Astrocyte (in vitro differentiated cells and primary cell): ENCODE results near the gene CDKN1A. TPM values are rescaled to one million over a fixed set of nuclear protein-coding genes. Genes with fewer than 3 reads are reported as not detected.
A peak's percentile ranks its signal among the peaks of the same experiment; 100 is the strongest.

Experiments
- DNase-seq: peaks from one replicate; pipeline ENCODE4 v3.0.0-alpha.2; 2010; ENCODE audit warnings: low read depth
- FAIRE-seq: peaks from 2 replicates; lab custom pipeline; 2011; peaks lifted over from hg19 to GRCh38; lab: Jason Lieb, UNC
- H2AFZ ChIP-seq: 2 replicates; pipeline ENCODE4 v1.6.0; 2012; ENCODE audit warnings: low read depth, low read length, inconsistent platforms
- H3K27ac ChIP-seq: 2 replicates; pipeline ENCODE4 v1.5.1; 2011; ENCODE audit warnings: low read depth, low read length, inconsistent platforms
- H3K27me3 ChIP-seq: 2 replicates; pipeline ENCODE4 v1.6.0; 2011; ENCODE audit warnings: low read length, inconsistent platforms; ENCODE audit not compliant: insufficient read depth
- H3K36me3 ChIP-seq: 2 replicates; pipeline ENCODE4 v1.5.1; 2011; ENCODE audit warnings: low read length, inconsistent platforms; ENCODE audit not compliant: insufficient read depth
- H3K4me1 ChIP-seq: 2 replicates; pipeline ENCODE4 v1.5.1; 2011; ENCODE audit warnings: low read length, inconsistent platforms; ENCODE audit not compliant: insufficient read depth
- H3K4me2 ChIP-seq: 2 replicates; pipeline ENCODE4 v1.6.0; 2012; ENCODE audit warnings: low read length, inconsistent platforms
- H3K4me3 ChIP-seq: 2 replicates; pipeline ENCODE4 v1.5.1; 2011; ENCODE audit warnings: low read depth, mild to moderate bottlenecking, low read length, inconsistent platforms; ENCODE audit not compliant: insufficient read depth
- H3K79me2 ChIP-seq: 2 replicates; pipeline ENCODE4 v1.6.0; 2012; ENCODE audit warnings: mild to moderate bottlenecking, low read length, inconsistent platforms; ENCODE audit not compliant: insufficient read depth
- H3K9ac ChIP-seq: 2 replicates; pipeline ENCODE4 v1.6.0; 2012; ENCODE audit warnings: mild to moderate bottlenecking, low read length, inconsistent platforms
- H3K9me3 ChIP-seq: 2 replicates; pipeline ENCODE4 v1.5.1; 2012; ENCODE audit warnings: low read depth, mild to moderate bottlenecking, low read length, inconsistent platforms; ENCODE audit not compliant: insufficient read depth
- H4K20me1 ChIP-seq: 2 replicates; pipeline ENCODE4 v1.6.0; 2012; ENCODE audit warnings: low read length, inconsistent platforms; ENCODE audit not compliant: insufficient read depth
- H3K27ac Mint-ChIP-seq: one replicate; pipeline ENCODE4 v1.8.0; 2021; ENCODE audit warnings: mild to moderate bottlenecking, mixed read lengths; ENCODE audit not compliant: unreplicated experiment
- H3K27me3 Mint-ChIP-seq: one replicate; pipeline ENCODE4 v1.8.0; 2021; ENCODE audit warnings: low read depth, mixed read lengths; ENCODE audit not compliant: unreplicated experiment
- H3K36me3 Mint-ChIP-seq: one replicate; pipeline ENCODE4 v1.8.0; 2021; ENCODE audit warnings: low read depth, mixed read lengths; ENCODE audit not compliant: unreplicated experiment
- H3K4me1 Mint-ChIP-seq: one replicate; pipeline ENCODE4 v1.8.0; 2021; ENCODE audit warnings: low read depth, mixed read lengths; ENCODE audit not compliant: unreplicated experiment
- H3K4me3 Mint-ChIP-seq: one replicate; pipeline ENCODE4 v1.8.0; 2021; ENCODE audit warnings: mild to moderate bottlenecking, moderate library complexity, mixed read lengths; ENCODE audit not compliant: unreplicated experiment
- H3K9me3 Mint-ChIP-seq: one replicate; pipeline ENCODE4 v1.8.0; 2021; ENCODE audit warnings: mild to moderate bottlenecking, mixed read lengths; ENCODE audit not compliant: unreplicated experiment
- CTCF ChIP-seq: IDR thresholded peaks from 2 replicates; pipeline ENCODE4 v1.5.1; 2011; ENCODE audit warnings: low read depth, mild to moderate bottlenecking, inconsistent platforms, low read length, moderate library complexity; ENCODE audit not compliant: insufficient read depth
- EZH2 ChIP-seq: IDR thresholded peaks from 2 replicates; pipeline ENCODE4 v1.6.1; 2012; ENCODE audit warnings: mild to moderate bottlenecking, low read length, inconsistent platforms; ENCODE audit not compliant: insufficient read depth
- total RNA-seq: library from RNA; stranded (reverse); gene quantifications from 2 replicates; pipeline ENCODE4 v1.2.1, GENCODE V29; 2021

The CDKN1A gene
- total RNA-seq, 1 donor from 2014 or later, result 1,014 TPM

GRCh38 chr6:36655085-36655724 is 23.3 kb upstream of the CDKN1A start:
- Histone ChIP-seq H3K79me2 (no peaks in the 10 kb centered on the region), H3K9ac (no peak overlapping the region), H3K4me2 (no peak overlapping the region), H3K27me3 (peaks cover 3% of the 10 kb centered on the region), H4K20me1 (no peaks in the 10 kb centered on the region), H3K4me1 (peaks cover 9% of the 10 kb centered on the region), H3K4me3 (no peak overlapping the region), H3K36me3 (no peaks in the 10 kb centered on the region), H3K27ac (no peak overlapping the region), H3K9me3 (no peaks in the 10 kb centered on the region), H2AFZ (no peak overlapping the region)
- DNase-seq (peak; percentile 54), FAIRE-seq (no peak)
- peaks cover 15% of the 10 kb centered on the region for H3K4me1 Mint-ChIP-seq
- H3K36me3 Mint-ChIP-seq, result no peaks in the 10 kb centered on the region
- H3K27ac Mint-ChIP-seq, result no peak overlapping the region
- peaks cover 2% of the 10 kb centered on the region for H3K9me3 Mint-ChIP-seq
- no peak for TF ChIP-seq CTCF
- no peak for TF ChIP-seq EZH2
- H3K4me3 Mint-ChIP-seq, result no peak overlapping the region
- peaks cover 12% of the 10 kb centered on the region for H3K27me3 Mint-ChIP-seq

DNA sequence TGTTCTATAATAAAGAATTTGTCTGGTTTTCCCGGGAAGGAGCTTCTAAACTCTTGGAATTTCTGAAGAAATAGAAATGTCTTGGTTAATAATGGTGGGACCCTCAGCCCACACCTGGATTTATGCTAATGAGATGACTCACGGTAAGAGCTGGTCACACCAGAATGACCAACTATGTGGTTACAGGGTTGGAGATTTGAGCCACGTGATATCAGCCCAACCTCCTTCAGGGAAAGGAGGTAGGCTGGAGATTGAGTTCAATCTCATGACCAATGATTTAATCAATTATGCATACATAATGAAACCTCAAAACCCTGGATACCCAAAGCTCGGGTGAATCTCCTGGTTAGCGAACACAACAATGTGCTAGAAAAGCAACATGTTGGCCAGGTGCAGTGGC is 22.1 kb upstream of the CDKN1A start:
- Histone ChIP-seq H4K20me1 (no peaks in the 10 kb centered on the region), H3K9ac (no peak overlapping the region), H3K4me2 (no peak overlapping the region), H3K4me3 (no peak overlapping the region), H3K9me3 (no peaks in the 10 kb centered on the region), H3K79me2 (no peaks in the 10 kb centered on the region), H3K27ac (no peak overlapping the region), H3K4me1 (peaks cover 9% of the 10 kb centered on the region), H3K36me3 (no peaks in the 10 kb centered on the region), H3K27me3 (peaks cover 6% of the 10 kb centered on the region), H2AFZ (no peak overlapping the region)
- DNase-seq, result peak; percentile 51
- no peak for FAIRE-seq
- Mint-ChIP-seq H3K27me3 (peaks cover 12% of the 10 kb centered on the region), H3K27ac (no peak overlapping the region), H3K4me3 (no peak overlapping the region), H3K9me3 (peaks cover 2% of the 10 kb centered on the region), H3K4me1 (peaks cover 15% of the 10 kb centered on the region), H3K36me3 (no peaks in the 10 kb centered on the region)
- TF ChIP-seq EZH2 (no peak), CTCF (no peak)

GRCh38 chr6:36657271-36657670 is 21.2 kb upstream of the CDKN1A start:
- no peak for FAIRE-seq
- Mint-ChIP-seq H3K4me3 (no peak overlapping the region), H3K27me3 (peaks cover 10% of the 10 kb centered on the region), H3K4me1 (peaks cover 15% of the 10 kb centered on the region), H3K27ac (no peak overlapping the region), H3K36me3 (no peaks in the 10 kb centered on the region), H3K9me3 (peaks cover 2% of the 10 kb centered on the region)
- Histone ChIP-seq H4K20me1 (no peaks in the 10 kb centered on the region), H3K4me3 (no peak overlapping the region), H3K27me3 (peaks cover 6% of the 10 kb centered on the region), H3K79me2 (no peaks in the 10 kb centered on the region), H3K36me3 (no peaks in the 10 kb centered on the region), H3K4me1 (peaks cover 9% of the 10 kb centered on the region), H3K4me2 (no peak overlapping the region), H2AFZ (no peak overlapping the region), H3K27ac (no peak overlapping the region), H3K9ac (no peak overlapping the region), H3K9me3 (no peaks in the 10 kb centered on the region)
- TF ChIP-seq CTCF (no peak), EZH2 (no peak)
- DNase-seq, result no peak
